ENCODE results near the gene ZFAND5.

ZFAND5 gene, protein sequence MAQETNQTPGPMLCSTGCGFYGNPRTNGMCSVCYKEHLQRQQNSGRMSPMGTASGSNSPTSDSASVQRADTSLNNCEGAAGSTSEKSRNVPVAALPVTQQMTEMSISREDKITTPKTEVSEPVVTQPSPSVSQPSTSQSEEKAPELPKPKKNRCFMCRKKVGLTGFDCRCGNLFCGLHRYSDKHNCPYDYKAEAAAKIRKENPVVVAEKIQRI

DNA sequence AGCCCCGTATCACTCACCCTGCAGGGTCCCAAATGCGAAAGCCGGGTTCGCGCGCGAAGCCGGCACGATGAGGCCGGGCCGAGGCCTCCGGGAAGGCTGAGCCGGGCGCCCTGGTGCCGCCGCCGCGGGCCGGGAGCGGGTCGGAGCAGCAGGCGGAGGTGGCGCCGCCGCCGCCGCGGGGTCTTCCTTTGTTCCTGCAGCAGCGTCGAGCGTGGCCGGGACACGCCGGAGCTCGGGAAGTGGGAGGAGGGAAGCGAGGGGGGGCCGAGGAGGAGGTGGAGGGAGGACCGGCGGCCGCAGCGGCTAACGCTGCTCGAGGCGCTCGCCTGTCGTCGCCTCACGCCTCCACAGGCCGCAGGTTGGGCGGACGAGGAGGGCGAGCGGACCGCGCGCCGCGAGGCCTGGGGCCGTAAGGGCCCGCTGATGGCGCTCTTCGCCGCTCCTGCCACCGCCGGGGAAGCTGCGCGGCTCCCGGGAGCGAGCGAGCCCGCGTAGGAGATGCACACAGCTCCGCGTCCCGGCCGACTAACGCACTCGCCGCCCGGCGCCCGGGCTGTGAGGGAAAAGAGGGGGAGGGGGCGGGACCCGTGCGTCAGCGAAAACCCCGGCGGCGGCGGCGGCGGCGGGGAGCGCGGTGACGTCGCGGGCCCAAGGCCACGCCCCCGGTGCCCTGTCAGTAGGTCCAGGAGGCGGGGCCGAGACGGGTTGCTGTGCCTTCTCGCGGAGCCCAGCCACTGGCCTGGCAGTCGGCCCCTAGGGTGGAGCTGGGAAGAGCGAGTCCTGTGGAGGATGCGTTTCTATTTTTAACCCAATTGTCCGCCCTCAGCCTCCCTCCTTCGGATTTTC is at the start of gene ZFAND5:
ZFAND5 (minus strand) TSS at position 530 of the 846 bp plus-strand sequence. CDS start 4,430 bp downstream, outside the sequence.
- H3K4me1 Mint-ChIP-seq (ENCODE audit: low read depth), result peaks cover 32% of the 10 kb centered on the region
- H3K27me3 Mint-ChIP-seq (ENCODE audit: low read depth), result no peaks in the 10 kb centered on the region
- no peaks in the 10 kb centered on the region for H3K9me3 Mint-ChIP-seq
- peak within 1 kb of the TSS; percentile 96 for H3K27ac Mint-ChIP-seq
- peak within 1 kb of the TSS; percentile 95 for H3K4me3 Mint-ChIP-seq
- H3K36me3 Mint-ChIP-seq (ENCODE audit: low read depth), result peaks cover 28% of the 10 kb centered on the region

DNA sequence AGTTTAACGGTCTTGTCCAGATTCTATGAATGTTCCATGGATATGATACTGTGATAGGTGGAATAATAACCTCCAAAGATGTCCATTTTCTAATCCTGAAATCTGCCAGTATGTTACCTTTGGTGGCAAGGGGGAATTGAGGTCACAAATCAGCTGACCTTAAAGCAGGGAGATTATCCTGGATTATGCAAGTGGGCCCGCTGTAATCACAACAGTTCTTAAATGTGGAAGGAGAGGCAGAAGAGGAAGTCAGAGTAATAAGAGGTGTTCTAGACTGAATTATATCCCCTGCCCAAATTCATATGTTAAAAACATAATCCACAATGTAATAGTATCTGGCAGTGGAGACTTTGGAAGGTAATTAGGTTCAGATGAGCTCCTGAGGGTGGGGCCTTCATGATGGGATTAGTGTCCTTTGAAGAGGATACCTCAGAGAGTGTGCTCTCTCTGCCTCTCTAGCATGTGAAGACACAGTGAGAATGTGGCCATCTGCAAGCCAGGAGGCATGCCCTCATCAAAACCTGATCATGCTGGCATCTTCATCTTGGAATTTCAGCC is 47.6 kb upstream of the ZFAND5 start:
- no peaks in the 10 kb centered on the region for H3K36me3 Mint-ChIP-seq (ENCODE audit: low read depth)
- no peaks in the 10 kb centered on the region for H3K9me3 Mint-ChIP-seq
- H3K27me3 Mint-ChIP-seq (ENCODE audit: low read depth), result no peaks in the 10 kb centered on the region
- no peak overlapping the region for H3K4me3 Mint-ChIP-seq
- no peak overlapping the region for H3K27ac Mint-ChIP-seq
- H3K4me1 Mint-ChIP-seq (ENCODE audit: low read depth), result no peaks in the 10 kb centered on the region

DNA sequence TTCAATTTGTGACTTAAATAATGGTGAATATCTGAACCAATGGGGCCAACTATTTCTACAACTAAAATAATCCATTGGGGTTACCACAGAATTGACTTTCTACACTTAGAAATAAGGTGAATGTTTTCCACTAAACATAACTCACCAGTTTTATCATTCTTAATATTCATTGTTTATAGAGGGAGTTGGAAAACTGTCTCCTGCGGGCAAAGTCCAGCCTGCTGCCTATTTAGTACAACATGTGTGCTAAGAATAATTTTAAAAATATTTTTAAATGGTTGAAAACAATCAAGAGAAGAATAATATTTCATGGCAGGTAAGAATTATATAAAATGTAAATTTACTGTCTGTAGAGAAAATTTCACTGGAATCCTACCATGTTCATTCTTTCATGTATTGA is 45.2 kb upstream of the ZFAND5 start:
- Mint-ChIP-seq H3K9me3 (no peaks in the 10 kb centered on the region), H3K4me3 (no peak overlapping the region), H3K27me3 (ENCODE audit: low read depth) (peaks cover 6% of the 10 kb centered on the region), H3K36me3 (ENCODE audit: low read depth) (no peaks in the 10 kb centered on the region), H3K27ac (no peak overlapping the region), H3K4me1 (ENCODE audit: low read depth) (no peaks in the 10 kb centered on the region)

DNA sequence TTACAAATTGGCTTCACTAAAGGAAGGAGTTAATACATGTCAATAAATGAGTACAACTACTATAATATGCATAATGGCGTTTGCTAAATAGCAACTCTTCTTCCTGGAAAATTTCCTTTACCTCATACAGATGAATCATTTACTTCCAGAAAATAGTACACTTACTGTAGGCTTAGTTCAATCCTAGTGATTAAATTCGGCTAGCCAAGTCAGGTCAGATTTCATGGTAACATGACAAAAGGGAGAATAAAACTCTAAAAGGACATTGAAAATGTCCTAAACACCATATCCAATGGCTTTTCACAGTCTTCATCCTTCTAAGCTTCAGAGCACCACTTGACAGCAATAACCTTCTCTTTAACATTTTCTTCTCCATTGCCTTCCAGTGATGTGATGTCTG is 42.1 kb upstream of the ZFAND5 start:
- Mint-ChIP-seq H3K4me3 (no peak overlapping the region), H3K36me3 (ENCODE audit: low read depth) (no peaks in the 10 kb centered on the region), H3K27me3 (ENCODE audit: low read depth) (peaks cover 6% of the 10 kb centered on the region), H3K9me3 (no peaks in the 10 kb centered on the region), H3K27ac (no peak overlapping the region), H3K4me1 (ENCODE audit: low read depth) (no peaks in the 10 kb centered on the region)

DNA sequence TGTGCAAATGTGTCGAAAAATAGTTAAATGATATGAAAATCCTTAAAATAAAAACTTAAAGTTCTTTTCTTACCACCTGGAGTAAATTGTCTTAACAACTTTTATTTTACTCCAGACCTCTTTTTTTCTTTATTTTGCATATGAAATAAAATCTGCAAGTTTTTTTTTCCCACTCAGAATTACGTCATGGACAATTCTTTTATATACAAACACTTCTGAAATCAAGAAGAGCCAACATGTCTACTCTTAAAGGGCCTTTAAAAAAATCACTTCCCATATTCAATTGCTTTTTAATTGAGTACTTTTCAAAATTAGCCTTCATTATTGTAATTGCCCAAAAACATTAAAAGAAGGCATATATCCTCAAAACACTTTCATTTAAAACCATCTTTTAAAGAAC is 37.7 kb upstream of the ZFAND5 start:
- peaks cover 6% of the 10 kb centered on the region for H3K27me3 Mint-ChIP-seq (ENCODE audit: low read depth)
- no peaks in the 10 kb centered on the region for H3K9me3 Mint-ChIP-seq
- H3K27ac Mint-ChIP-seq, result no peak overlapping the region
- no peaks in the 10 kb centered on the region for H3K4me1 Mint-ChIP-seq (ENCODE audit: low read depth)
- no peaks in the 10 kb centered on the region for H3K36me3 Mint-ChIP-seq (ENCODE audit: low read depth)
- no peak overlapping the region for H3K4me3 Mint-ChIP-seq

DNA sequence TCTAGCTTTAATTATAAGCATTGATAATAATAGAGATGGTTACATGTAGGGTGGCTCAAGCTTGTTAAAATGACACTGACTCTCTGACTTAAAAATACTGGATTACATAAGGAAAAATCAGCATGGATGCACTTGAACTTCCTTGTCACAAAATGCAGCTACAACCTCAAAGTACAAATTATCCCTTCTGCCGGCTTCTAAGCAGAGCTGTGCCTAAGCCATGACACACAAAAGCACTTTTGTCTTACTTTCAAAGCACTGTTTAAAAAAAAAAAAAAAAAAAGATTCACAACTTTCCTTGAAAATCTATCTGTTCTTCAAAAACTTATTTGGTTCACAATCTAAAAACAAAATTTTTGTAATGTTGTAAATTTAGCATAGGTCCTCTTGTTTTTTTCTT is 36.4 kb upstream of the ZFAND5 start:
- Mint-ChIP-seq H3K9me3 (no peaks in the 10 kb centered on the region), H3K27ac (no peak overlapping the region), H3K36me3 (ENCODE audit: low read depth) (no peaks in the 10 kb centered on the region), H3K27me3 (ENCODE audit: low read depth) (peaks cover 6% of the 10 kb centered on the region), H3K4me3 (no peak overlapping the region), H3K4me1 (ENCODE audit: low read depth) (no peaks in the 10 kb centered on the region)

DNA sequence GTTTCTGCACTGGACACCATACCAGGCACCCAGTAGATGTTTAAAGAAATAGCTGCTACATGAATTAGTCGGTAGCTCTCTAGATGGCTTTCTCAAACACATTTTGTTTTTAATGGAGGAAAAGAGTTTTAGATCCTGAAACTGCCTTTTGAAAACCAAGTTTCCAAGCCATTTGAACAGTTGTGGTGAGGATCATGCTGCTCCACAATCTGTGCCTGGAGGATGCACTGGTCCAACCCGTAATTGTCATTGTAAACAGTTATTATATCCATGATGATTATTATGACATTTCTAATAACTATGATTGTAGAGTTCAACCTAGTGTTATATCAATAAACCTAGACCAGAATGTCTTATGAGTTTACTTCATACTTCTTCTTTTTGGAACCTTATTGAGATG is 35.9 kb upstream of the ZFAND5 start:
- Mint-ChIP-seq H3K27me3 (ENCODE audit: low read depth) (peaks cover 5% of the 10 kb centered on the region), H3K9me3 (no peaks in the 10 kb centered on the region), H3K27ac (no peak overlapping the region), H3K4me1 (ENCODE audit: low read depth) (no peaks in the 10 kb centered on the region), H3K4me3 (no peak overlapping the region), H3K36me3 (ENCODE audit: low read depth) (no peaks in the 10 kb centered on the region)

DNA sequence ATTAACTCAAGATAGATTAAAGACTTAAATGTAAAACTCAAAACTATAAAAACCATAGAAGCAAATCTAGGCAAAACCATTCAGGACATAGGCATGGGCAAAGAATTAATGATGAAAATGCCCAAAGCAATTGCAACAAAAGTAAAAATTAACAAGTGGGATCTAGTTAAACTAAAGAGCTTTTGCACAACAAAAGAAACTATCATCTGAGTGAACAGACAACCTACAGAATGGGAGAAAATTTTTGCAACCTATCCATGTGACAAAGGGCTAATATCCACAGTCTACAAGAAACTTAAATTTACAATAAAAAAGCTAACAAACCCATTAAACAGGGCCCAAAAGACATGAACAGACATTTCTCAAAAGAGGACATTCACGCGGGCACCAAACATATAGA is 34.4 kb upstream of the ZFAND5 start:
- H3K9me3 Mint-ChIP-seq, result no peaks in the 10 kb centered on the region
- no peak overlapping the region for H3K4me3 Mint-ChIP-seq
- no peaks in the 10 kb centered on the region for H3K4me1 Mint-ChIP-seq (ENCODE audit: low read depth)
- H3K36me3 Mint-ChIP-seq (ENCODE audit: low read depth), result no peaks in the 10 kb centered on the region
- H3K27me3 Mint-ChIP-seq (ENCODE audit: low read depth), result no peaks in the 10 kb centered on the region
- H3K27ac Mint-ChIP-seq, result no peak overlapping the region

DNA sequence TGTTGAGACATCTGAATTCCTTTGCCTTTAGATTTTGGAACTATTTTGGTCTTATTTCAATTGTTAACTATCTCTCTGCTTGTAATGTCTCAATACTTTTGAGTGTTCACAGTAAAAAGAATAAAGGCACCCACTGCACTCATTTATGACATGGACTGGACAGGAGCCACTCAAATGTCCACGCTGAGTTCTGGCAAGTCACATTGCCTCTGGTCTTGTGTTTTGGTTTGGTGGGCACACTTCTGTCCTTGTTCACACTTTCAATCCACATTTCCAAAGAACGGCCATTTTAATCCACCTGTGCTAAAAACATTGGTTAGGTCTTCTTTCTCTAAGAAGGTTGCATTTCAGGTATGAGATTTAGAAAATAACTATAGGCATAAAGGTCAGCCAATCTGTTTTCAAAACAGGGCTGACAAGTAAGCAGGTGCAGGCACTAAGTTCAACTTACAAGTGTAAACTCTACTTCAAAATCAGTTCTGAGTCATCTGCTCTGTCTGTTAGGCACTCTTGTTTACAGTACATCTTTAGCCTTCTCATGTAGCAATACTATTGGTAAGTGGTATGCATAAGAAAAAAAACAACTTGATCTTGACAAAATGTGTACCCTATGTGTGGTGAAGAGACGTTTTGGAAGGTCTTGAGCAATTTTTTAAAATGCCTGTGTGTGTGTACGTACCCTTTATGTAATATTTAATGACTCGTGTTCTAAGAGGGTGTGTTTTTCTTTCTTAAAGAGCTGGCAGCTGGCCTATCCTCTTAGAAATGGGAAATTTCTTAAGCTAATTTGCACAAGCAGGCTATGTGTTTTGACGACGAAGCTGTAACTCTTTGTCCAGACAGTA is 31.5 kb upstream of the ZFAND5 start:
- Mint-ChIP-seq H3K27me3 (ENCODE audit: low read depth) (peaks cover 14% of the 10 kb centered on the region), H3K4me1 (ENCODE audit: low read depth) (peaks cover 2% of the 10 kb centered on the region), H3K27ac (no peak overlapping the region), H3K4me3 (no peak overlapping the region), H3K9me3 (no peaks in the 10 kb centered on the region), H3K36me3 (ENCODE audit: low read depth) (no peaks in the 10 kb centered on the region)

DNA sequence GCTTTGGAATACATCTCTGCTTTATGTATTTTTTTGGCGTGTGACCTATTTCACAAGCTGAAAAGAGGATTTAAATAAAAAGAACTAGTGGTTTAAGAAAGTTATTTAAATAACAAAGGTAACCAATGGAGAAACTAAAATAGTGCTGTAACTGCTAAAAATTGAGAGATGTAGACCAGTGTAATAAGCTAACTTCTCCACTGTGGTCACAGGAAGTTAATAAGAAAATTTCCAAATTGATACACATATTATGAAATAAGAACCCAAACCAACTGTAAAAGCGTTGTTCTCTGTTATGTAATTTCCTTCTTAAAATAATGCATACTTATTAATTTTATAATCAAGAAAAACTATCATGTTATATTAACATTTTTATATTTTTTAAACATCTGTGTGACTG is 29.1 kb upstream of the ZFAND5 start:
- Mint-ChIP-seq H3K27me3 (ENCODE audit: low read depth) (peaks cover 20% of the 10 kb centered on the region), H3K36me3 (ENCODE audit: low read depth) (peaks cover 3% of the 10 kb centered on the region), H3K4me1 (ENCODE audit: low read depth) (peaks cover 7% of the 10 kb centered on the region), H3K9me3 (no peaks in the 10 kb centered on the region), H3K27ac (no peak overlapping the region), H3K4me3 (no peak overlapping the region)

DNA sequence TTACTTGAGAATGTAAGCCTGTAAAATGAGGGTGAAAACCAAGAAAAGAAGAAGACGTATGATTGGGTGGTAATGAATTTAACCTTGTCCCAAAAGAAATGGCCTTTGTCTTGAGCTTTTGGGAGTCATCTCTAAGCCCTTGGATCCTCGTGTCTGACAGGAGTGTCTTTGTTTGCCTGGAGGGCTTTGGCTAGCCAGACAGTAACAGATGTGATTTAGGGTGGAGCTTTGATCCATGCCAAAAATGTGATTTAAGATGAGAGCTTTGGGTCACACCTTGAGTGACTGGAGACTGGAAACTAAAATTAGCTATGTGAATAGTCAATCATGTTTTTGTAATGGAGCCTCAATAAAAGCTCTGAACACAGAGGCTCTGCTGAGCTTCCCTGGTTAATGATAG is 25.9 kb upstream of the ZFAND5 start:
- Mint-ChIP-seq H3K4me1 (ENCODE audit: low read depth) (peaks cover 10% of the 10 kb centered on the region), H3K36me3 (ENCODE audit: low read depth) (peaks cover 3% of the 10 kb centered on the region), H3K4me3 (no peak overlapping the region), H3K9me3 (no peaks in the 10 kb centered on the region), H3K27ac (no peak overlapping the region), H3K27me3 (ENCODE audit: low read depth) (peaks cover 20% of the 10 kb centered on the region)

DNA sequence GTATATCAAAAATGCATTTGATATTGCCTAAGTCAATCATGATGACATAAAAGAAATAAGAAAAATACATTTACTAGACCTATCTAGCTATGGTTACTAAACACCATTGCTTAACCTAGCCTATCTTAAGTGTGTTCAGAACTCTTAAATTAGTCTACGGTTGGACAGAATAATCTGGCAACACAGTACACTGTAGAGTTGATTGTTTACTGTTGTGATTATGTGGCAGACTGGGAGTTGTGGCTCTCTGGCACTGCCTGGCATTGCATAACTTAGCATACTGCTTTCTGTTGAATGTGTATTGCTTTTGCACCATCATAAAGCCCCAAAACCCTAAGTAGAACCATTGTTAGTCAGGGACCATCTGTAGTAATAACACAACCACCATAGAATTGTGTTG is 21.2 kb upstream of the ZFAND5 start:
- no peak overlapping the region for H3K4me3 Mint-ChIP-seq
- peaks cover 8% of the 10 kb centered on the region for H3K4me1 Mint-ChIP-seq (ENCODE audit: low read depth)
- H3K9me3 Mint-ChIP-seq, result no peaks in the 10 kb centered on the region
- peaks cover 1% of the 10 kb centered on the region for H3K36me3 Mint-ChIP-seq (ENCODE audit: low read depth)
- H3K27ac Mint-ChIP-seq, result no peak overlapping the region
- H3K27me3 Mint-ChIP-seq (ENCODE audit: low read depth), result peaks cover 3% of the 10 kb centered on the region

DNA sequence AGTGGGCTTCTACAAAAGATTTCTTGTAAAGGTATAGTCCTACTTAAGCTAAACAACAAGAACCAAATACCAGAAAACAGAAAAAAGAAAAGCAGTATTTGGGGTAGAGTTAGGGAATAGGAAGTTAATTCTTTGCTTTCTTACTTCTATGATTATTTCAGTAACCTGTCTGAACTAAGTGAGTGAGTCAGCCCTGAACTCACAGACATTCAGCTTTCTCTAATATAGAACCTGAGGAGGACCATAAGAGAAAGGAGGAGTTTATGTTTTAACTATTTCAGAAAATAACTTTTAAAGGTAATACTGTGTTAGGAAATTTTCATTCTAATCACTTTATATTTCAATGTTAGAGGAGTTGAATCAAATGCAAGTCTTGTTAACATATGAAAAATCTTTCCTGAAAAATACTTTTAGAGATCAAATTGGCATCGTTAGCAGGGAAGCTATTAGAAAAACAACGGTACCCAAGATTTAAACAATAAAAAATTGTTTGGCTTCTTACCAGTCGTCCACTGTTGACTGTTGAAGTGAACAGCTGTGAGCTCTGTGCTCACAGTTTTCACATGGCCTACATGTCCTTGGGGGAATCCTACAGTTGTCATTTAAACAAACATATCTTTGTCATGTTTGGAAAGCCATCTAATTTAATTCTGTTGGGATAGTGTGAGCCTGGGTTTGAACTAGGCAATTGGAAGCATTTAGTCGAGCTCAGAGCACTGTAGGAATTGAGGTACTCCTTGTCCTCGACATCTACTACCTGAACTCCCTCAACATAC is 19.9 kb upstream of the ZFAND5 start:
- H3K4me3 Mint-ChIP-seq, result no peak overlapping the region
- peaks cover 3% of the 10 kb centered on the region for H3K27me3 Mint-ChIP-seq (ENCODE audit: low read depth)
- H3K36me3 Mint-ChIP-seq (ENCODE audit: low read depth), result no peaks in the 10 kb centered on the region
- peaks cover 6% of the 10 kb centered on the region for H3K4me1 Mint-ChIP-seq (ENCODE audit: low read depth)
- H3K9me3 Mint-ChIP-seq, result no peaks in the 10 kb centered on the region
- H3K27ac Mint-ChIP-seq, result no peak overlapping the region
